T-cell (primary cell): ENCODE data around the gene ADAM33. TPM values are rescaled to one million over a fixed set of nuclear protein-coding genes. Genes with fewer than 3 reads are reported as not detected.

Experiments used
- ATAC-seq, 4 experiments: fragments of 200-7000 bp in 3 of 4; fragments of 150-1000 bp in 1 of 4; cut with Tn5 transposase; replicated peaks in 1 of 4; 1 replicate in 3 of 4; 2 replicates in 1 of 4; pipeline ENCODE4 v1.10.0; 2021; ENCODE audit warnings: moderate library complexity in 3 of 4, mild to moderate bottlenecking in 2 of 4, moderate number of reproducible peaks in 1 of 4
- CTCF ChIA-PET, 2 donors: fragments of 300-600 bp; sonication (Branson Sonifier 250); formaldehyde crosslinking; loops; one replicate each; lab custom pipeline; 2022; ENCODE audit warnings: antibody characterized with exemption in 2 of 2; lab: Charles Lee
- POLR2A ChIA-PET, 2 donors: fragments of 300-600 bp; sonication (Branson Sonifier 250); formaldehyde crosslinking; loops; one replicate each; lab custom pipeline; 2022; ENCODE audit warnings: antibody characterized with exemption in 2 of 2; lab: Charles Lee
- DNase-seq, 35 experiments: peaks; one replicate each; pipeline versions ENCODE4 v3.0.0 to v3.0.0-alpha.2; 2013 to 2023
- H3K27ac ChIP-seq: one replicate; pipeline ENCODE4 v1.5.1; 2013; ENCODE audit warnings: low read length
- H3K27me3 ChIP-seq, 2 experiments: replicated peaks in 1 of 2; 1 replicate in 1 of 2; 2 replicates in 1 of 2; pipeline versions ENCODE4 v1.6.1 to v1.7.0; 2013; ENCODE audit warnings: low read length in 1 of 2, mixed read lengths in 1 of 2; ENCODE audit not compliant: control insufficient read depth in 2 of 2, insufficient read depth in 2 of 2; ENCODE audit errors: extremely low read depth in 1 of 2
- H3K36me3 ChIP-seq, 2 donors: 1 replicate in 1 of 2; 2 replicates in 1 of 2; pipeline versions ENCODE4 v1.6.1 to v1.7.0; 2013; ENCODE audit warnings: low read length in 1 of 2; ENCODE audit not compliant: control insufficient read depth in 2 of 2, insufficient read depth in 1 of 2; ENCODE audit errors: extremely low read depth in 1 of 2
- H3K4me1 ChIP-seq, 2 experiments: 1 replicate in 1 of 2; 2 replicates in 1 of 2; pipeline versions ENCODE4 v1.6.1 to v1.7.0; 2013; ENCODE audit warnings: low read length in 2 of 2, mixed read lengths in 1 of 2; ENCODE audit not compliant: insufficient read depth in 2 of 2, control insufficient read depth in 1 of 2; ENCODE audit errors: extremely low read depth in 1 of 2
- H3K4me3 ChIP-seq, 2 donors: 1 replicate in 1 of 2; 2 replicates in 1 of 2; pipeline versions ENCODE4 v1.5.1 to v1.7.0; 2013; ENCODE audit warnings: mild to moderate bottlenecking in 2 of 2, low read length in 1 of 2, moderate library complexity in 1 of 2; ENCODE audit not compliant: control insufficient read depth in 1 of 2; ENCODE audit errors: extremely low read depth in 1 of 2
- H3K9me3 ChIP-seq: 2 replicates; pipeline ENCODE4 v1.7.0; 2013
- H3K27ac Mint-ChIP-seq, 2 donors: one replicate each; pipeline ENCODE4 v1.8.0; 2020 to 2021; ENCODE audit warnings: mild to moderate bottlenecking in 2 of 2, mixed read lengths in 2 of 2
- H3K27me3 Mint-ChIP-seq, 2 donors: one replicate each; pipeline ENCODE4 v1.8.0; 2021 to 2022; ENCODE audit warnings: mixed read lengths in 2 of 2
- H3K36me3 Mint-ChIP-seq: one replicate; pipeline ENCODE4 v1.8.0; 2021; ENCODE audit warnings: mixed read lengths
- H3K4me1 Mint-ChIP-seq, 3 donors: one replicate each; pipeline ENCODE4 v1.8.0; 2020 to 2022; ENCODE audit warnings: mixed read lengths in 3 of 3, mild to moderate bottlenecking in 1 of 3
- H3K4me3 Mint-ChIP-seq, 3 donors: one replicate each; pipeline ENCODE4 v1.8.0; 2020 to 2022; ENCODE audit warnings: mild to moderate bottlenecking in 3 of 3, mixed read lengths in 3 of 3, moderate library complexity in 3 of 3
- H3K9me3 Mint-ChIP-seq, 3 donors: one replicate each; pipeline ENCODE4 v1.8.0; 2020 to 2022; ENCODE audit warnings: mixed read lengths in 3 of 3
- WGBS: methylation state at CpG from one replicate; pipeline ENCODE4 v1.1.5; 2013; ENCODE audit warnings: missing lambda C conversion rate; ENCODE audit not compliant: insufficient coverage; 5-methylcytosine and 5-hydroxymethylcytosine counted together
- total RNA-seq, 35 experiments: library from RNA in 6 of 35; stranded (reverse) in 6 of 35; fragments of 120-200 nt in 1 of 35; gene quantifications; one replicate each; pipeline versions ENCODE4 v1.2.1 to v1.2.4 and lab custom pipeline; 2013 to 2026

The ADAM33 gene
- total RNA-seq, 5 donors from 2014 or later (not counting 1 experiment from before 2014, with no cell fraction given): not detected

GRCh38 chr20:3663858-3664257 is 18.0 kb downstream of the ADAM33 start:
- H3K4me1 Mint-ChIP-seq: peaks cover 13 to 38% (median 28%) of the 10 kb centered on the region in 3 donors
- no peak overlapping the region for H3K27ac Mint-ChIP-seq
- WGBS: 54% methylated on average over 1 of the region's 2 CpGs
- Histone ChIP-seq H3K27ac (no peak overlapping the region), H3K27me3 (peaks cover 5 to 66% of the 10 kb centered on the region in 2 experiments), H3K36me3 (no peaks in the 10 kb centered on the region), H3K4me1 (peaks cover 2 to 35% of the 10 kb centered on the region in 2 experiments), H3K4me3 (no peak overlapping the region), H3K9me3 (no peaks in the 10 kb centered on the region)
- H3K27me3 Mint-ChIP-seq: peaks cover 25 to 36% of the 10 kb centered on the region in 2 donors
- ChIA-PET POLR2A (no interaction called here), CTCF (no interaction called here)
- ATAC-seq (no peak), DNase-seq (no peak)
- H3K36me3 Mint-ChIP-seq: no peaks in the 10 kb centered on the region
- no peaks in the 10 kb centered on the region for H3K9me3 Mint-ChIP-seq
- H3K4me3 Mint-ChIP-seq: no peak overlapping the region

GRCh38 chr20:3663031-3663701 is 18.6 kb downstream of the ADAM33 start, which contains the start of gene GFRA4:
Gene GFRA4 (minus strand): TSS chr20:3663399. CDS start chr20:3663399, 0 bp downstream.
- Histone ChIP-seq H3K36me3 (no peaks in the 10 kb centered on the region), H3K4me1 (peaks cover 2 to 35% of the 10 kb centered on the region in 2 experiments), H3K9me3 (no peaks in the 10 kb centered on the region), H3K4me3 (no peak within 1 kb of the TSS), H3K27ac (no peak within 1 kb of the TSS), H3K27me3 (peaks cover 5 to 66% of the 10 kb centered on the region in 2 experiments)
- no peaks in the 10 kb centered on the region for H3K36me3 Mint-ChIP-seq
- ATAC-seq (no peak), DNase-seq (no peak)
- H3K4me1 Mint-ChIP-seq: peaks cover 13 to 41% (median 30%) of the 10 kb centered on the region in 3 donors
- no peak within 1 kb of the TSS for H3K4me3 Mint-ChIP-seq
- H3K27me3 Mint-ChIP-seq: peaks cover 27 to 40% of the 10 kb centered on the region in 2 donors
- 84% methylated on average over 13 of the region's 19 CpGs for WGBS
- ChIA-PET CTCF (no interaction called here), POLR2A (no interaction called here)
- H3K27ac Mint-ChIP-seq: no peak within 1 kb of the TSS
- no peaks in the 10 kb centered on the region for H3K9me3 Mint-ChIP-seq

GRCh38 chr20:3661814-3662665 is 19.8 kb downstream of the ADAM33 start:
- ATAC-seq: no peak
- Mint-ChIP-seq H3K27me3 (peaks cover 27 to 49% of the 10 kb centered on the region in 2 donors), H3K4me3 (peak overlapping the region in 1 of 3 donors; percentile 64), H3K4me1 (peaks cover 13 to 35% (median 25%) of the 10 kb centered on the region in 3 donors), H3K36me3 (no peaks in the 10 kb centered on the region), H3K27ac (peak overlapping the region in 1 of 2 donors; percentile 36), H3K9me3 (no peaks in the 10 kb centered on the region)
- CTCF ChIA-PET: no interaction called here
- DNase-seq: no peak
- H3K9me3 ChIP-seq: no peaks in the 10 kb centered on the region
- H3K4me3 ChIP-seq: no peak overlapping the region
- POLR2A ChIA-PET: no interaction called here
- no peaks in the 10 kb centered on the region for H3K36me3 ChIP-seq
- 83% methylated on average over 5 of the region's 12 CpGs for WGBS
- H3K4me1 ChIP-seq: peaks cover 2 to 30% of the 10 kb centered on the region in 2 experiments
- H3K27me3 ChIP-seq: peaks cover 5 to 66% of the 10 kb centered on the region in 2 experiments
- H3K27ac ChIP-seq: no peak overlapping the region

- DNase-seq (no peak), ATAC-seq (no peak)
- Mint-ChIP-seq H3K27ac (no peak overlapping the region), H3K36me3 (no peaks in the 10 kb centered on the region), H3K27me3 (peaks cover 27 to 49% of the 10 kb centered on the region in 2 donors), H3K4me3 (peak overlapping the region in 1 of 3 donors; percentile 64), H3K4me1 (peaks cover 9 to 29% (median 18%) of the 10 kb centered on the region in 3 donors), H3K9me3 (no peaks in the 10 kb centered on the region)
- WGBS: 12% methylated on average over 54 of the region's 60 CpGs
- H3K36me3 ChIP-seq: no peaks in the 10 kb centered on the region
- no peak overlapping the region for H3K4me3 ChIP-seq
- H3K9me3 ChIP-seq: no peaks in the 10 kb centered on the region
- H3K27me3 ChIP-seq: peaks cover 5 to 63% of the 10 kb centered on the region in 2 experiments
- H3K27ac ChIP-seq: no peak overlapping the region
- peaks cover 2 to 22% of the 10 kb centered on the region in 2 experiments for H3K4me1 ChIP-seq
- ChIA-PET CTCF (no interaction called here), POLR2A (no interaction called here)
Observed at GRCh38 chr20:3661060-3661813, 20.6 kb downstream of the ADAM33 start.

GRCh38 chr20:3660262-3661059 is 21.3 kb downstream of the ADAM33 start:
- Mint-ChIP-seq H3K9me3 (no peaks in the 10 kb centered on the region), H3K4me3 (peak overlapping the region in 1 of 3 donors; percentile 40), H3K4me1 (peaks cover under 1 to 21% (median 10%) of the 10 kb centered on the region in 3 donors), H3K27me3 (peaks cover 27 to 49% of the 10 kb centered on the region in 2 donors), H3K36me3 (no peaks in the 10 kb centered on the region), H3K27ac (no peak overlapping the region)
- WGBS: 7% methylated on average over 69 of the region's 75 CpGs
- H3K27ac ChIP-seq: no peak overlapping the region
- ATAC-seq: no peak
- POLR2A ChIA-PET: no interaction called here
- H3K9me3 ChIP-seq: no peaks in the 10 kb centered on the region
- peaks cover 0 to 14% of the 10 kb centered on the region in 2 experiments for H3K4me1 ChIP-seq
- CTCF ChIA-PET: interaction anchor here in 1 of 2 donors (0.5 kb wide), 1 partner anchor 208 kb away, joined by 5 read pairs; no protein-coding TSS in a partner anchor
- H3K27me3 ChIP-seq: peaks cover 5 to 60% of the 10 kb centered on the region in 2 experiments
- no peak for DNase-seq
- no peaks in the 10 kb centered on the region for H3K36me3 ChIP-seq
- H3K4me3 ChIP-seq: no peak overlapping the region
